Measurements from ENCODE around the gene FRYL. TPM values are rescaled to one million over a fixed set of nuclear protein-coding genes. Genes with fewer than 3 reads are reported as not detected.
"Not testable (repeated sequence)": the region's sequence is repeated elsewhere in the genome, so short reads cannot be mapped to it uniquely, and the experiment has no call there.

Gene FRYL
- total and polyA plus RNA-seq, 2 donors, result 33.2 to 44.2 TPM

DNA sequence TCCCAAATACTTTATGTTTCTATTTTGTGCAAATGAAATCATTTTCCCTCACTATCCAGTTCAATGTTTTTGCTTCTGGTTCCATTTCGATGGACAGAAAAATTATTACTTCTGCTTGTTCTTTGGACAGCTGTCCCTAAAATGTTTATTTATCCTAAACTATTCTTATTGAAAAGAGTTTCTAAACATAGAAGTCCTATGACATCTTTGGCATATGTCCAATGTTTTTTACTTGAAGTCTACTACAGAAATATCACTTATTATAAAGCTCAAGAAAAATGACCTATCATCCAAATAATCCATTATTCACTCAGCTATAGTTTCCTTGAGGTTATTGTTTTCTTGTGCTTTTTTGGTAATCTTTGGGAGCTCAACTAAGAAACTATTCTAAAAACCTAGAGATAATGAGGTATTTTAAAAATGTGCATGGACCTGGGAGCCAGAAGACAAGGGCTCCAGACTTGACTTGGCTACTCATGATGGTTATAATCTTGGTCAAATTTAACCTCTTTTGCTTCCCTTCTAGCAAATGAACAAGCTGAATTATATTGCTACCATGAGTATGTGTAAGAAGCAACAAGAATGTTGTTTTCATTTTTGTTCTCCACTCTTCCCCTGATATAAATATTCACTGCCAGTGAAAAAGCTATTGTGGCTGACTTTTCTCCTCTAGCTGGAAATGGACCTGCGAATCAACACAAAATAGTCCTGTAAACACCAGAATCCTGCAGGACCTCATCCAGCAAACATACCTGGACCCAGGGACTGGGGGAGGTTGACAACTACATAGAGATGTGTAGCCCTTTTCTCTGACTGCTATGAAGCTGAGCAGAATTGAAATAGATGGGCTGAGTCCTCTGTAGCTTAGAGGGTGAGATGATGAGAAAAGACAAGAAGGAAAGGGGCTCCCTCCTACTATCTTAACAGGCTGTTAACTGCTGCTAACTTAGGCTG, 137.4 kb downstream of the FRYL start:
- Histone ChIP-seq H3K9me3 (ENCODE audit: control insufficient read depth in 2 of 2, insufficient read depth in 1 of 2, low read length in 1 of 2) (no peaks in the 10 kb centered on the region), H3K27ac (ENCODE audit: low read depth in 1 of 2, low read length in 1 of 2) (no peak overlapping the region), H3K27me3 (ENCODE audit: control insufficient read depth in 2 of 2, insufficient read depth in 1 of 2, low read length in 1 of 2) (no peaks in the 10 kb centered on the region), H3K36me3 (ENCODE audit: control insufficient read depth in 2 of 2, insufficient read depth in 2 of 2, low read length in 1 of 2) (no peaks in the 10 kb centered on the region), H3K4me3 (ENCODE audit: low read length in 2 of 2) (no peak overlapping the region), H3K4me1 (ENCODE audit: control insufficient read depth in 2 of 2, insufficient read depth in 2 of 2, low read length in 2 of 2) (no peaks in the 10 kb centered on the region)
- 97% methylated on average over 2 of the region's 2 CpGs for WGBS
- no peak for DNase-seq (ENCODE audit: low read depth in 6 of 9, low spot score in 9 of 9)

DNA sequence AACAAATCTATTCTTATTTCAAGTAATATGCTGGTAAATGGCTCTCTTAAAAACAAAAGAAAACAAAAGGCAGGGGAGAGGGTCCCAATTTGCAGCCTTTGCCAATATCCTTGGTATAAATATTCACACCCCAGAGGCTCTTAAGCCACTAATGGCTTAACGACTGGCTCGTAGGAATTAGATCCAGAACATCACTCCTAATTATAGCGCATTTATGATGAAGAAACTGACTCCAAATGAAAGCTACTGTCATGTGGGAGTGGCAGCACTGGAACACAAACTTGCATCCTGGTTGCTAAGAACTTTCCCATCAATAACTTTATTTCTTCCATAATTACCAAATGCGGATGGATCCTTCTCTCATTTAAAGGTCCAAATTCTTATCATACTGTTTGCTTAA, 138.7 kb downstream of the FRYL start:
- H3K36me3 ChIP-seq (ENCODE audit: control insufficient read depth in 2 of 2, insufficient read depth in 2 of 2, low read length in 1 of 2), result no peaks in the 10 kb centered on the region
- no peaks in the 10 kb centered on the region for H3K27me3 ChIP-seq (ENCODE audit: control insufficient read depth in 2 of 2, insufficient read depth in 1 of 2, low read length in 1 of 2)
- no peaks in the 10 kb centered on the region for H3K4me1 ChIP-seq (ENCODE audit: control insufficient read depth in 2 of 2, insufficient read depth in 2 of 2, low read length in 2 of 2)
- H3K27ac ChIP-seq (ENCODE audit: low read depth in 1 of 2, low read length in 1 of 2), result no peak overlapping the region
- H3K9me3 ChIP-seq (ENCODE audit: control insufficient read depth in 2 of 2, insufficient read depth in 1 of 2, low read length in 1 of 2), result no peaks in the 10 kb centered on the region
- no peak for DNase-seq (ENCODE audit: low read depth in 6 of 9, low spot score in 9 of 9)
- no peak overlapping the region for H3K4me3 ChIP-seq (ENCODE audit: low read length in 2 of 2)
- WGBS, result 96% methylated on average over 4 of the region's 4 CpGs

- no peaks in the 10 kb centered on the region for H3K4me1 ChIP-seq (ENCODE audit: control insufficient read depth in 2 of 2, insufficient read depth in 2 of 2, low read length in 2 of 2)
Measured at GRCh38 chr4:48640699-48641098, 139.4 kb downstream of the FRYL start.

GRCh38 chr4:48640225-48640624, 139.9 kb downstream of the FRYL start:
- Histone ChIP-seq H3K4me3 (ENCODE audit: low read length in 2 of 2) (no peak overlapping the region), H3K27ac (ENCODE audit: low read depth in 1 of 2, low read length in 1 of 2) (no peak overlapping the region), H3K4me1 (ENCODE audit: control insufficient read depth in 2 of 2, insufficient read depth in 2 of 2, low read length in 2 of 2) (no peaks in the 10 kb centered on the region), H3K27me3 (ENCODE audit: control insufficient read depth in 2 of 2, insufficient read depth in 1 of 2, low read length in 1 of 2) (no peaks in the 10 kb centered on the region), H3K36me3 (ENCODE audit: control insufficient read depth in 2 of 2, insufficient read depth in 2 of 2, low read length in 1 of 2) (no peaks in the 10 kb centered on the region), H3K9me3 (ENCODE audit: control insufficient read depth in 2 of 2, insufficient read depth in 1 of 2, low read length in 1 of 2) (no peaks in the 10 kb centered on the region)
- no peak for DNase-seq (ENCODE audit: low read depth in 6 of 9, low spot score in 9 of 9)

More at GRCh38 chr4:48640699-48641098, 139.4 kb downstream of the FRYL start:
- H3K4me3 ChIP-seq (ENCODE audit: low read length in 2 of 2), result no peak overlapping the region
- no peaks in the 10 kb centered on the region for H3K36me3 ChIP-seq (ENCODE audit: control insufficient read depth in 2 of 2, insufficient read depth in 2 of 2, low read length in 1 of 2)
- H3K27ac ChIP-seq (ENCODE audit: low read depth in 1 of 2, low read length in 1 of 2), result no peak overlapping the region
- DNase-seq (ENCODE audit: low read depth in 6 of 9, low spot score in 9 of 9), result no peak
- H3K27me3 ChIP-seq (ENCODE audit: control insufficient read depth in 2 of 2, insufficient read depth in 1 of 2, low read length in 1 of 2), result no peaks in the 10 kb centered on the region
- 96% methylated on average over 2 of the region's 2 CpGs for WGBS
- H3K9me3 ChIP-seq (ENCODE audit: control insufficient read depth in 2 of 2, insufficient read depth in 1 of 2, low read length in 1 of 2), result no peaks in the 10 kb centered on the region

GRCh38 chr4:48639807-48640206, 140.3 kb downstream of the FRYL start:
- Histone ChIP-seq H3K9me3 (ENCODE audit: control insufficient read depth in 2 of 2, insufficient read depth in 1 of 2, low read length in 1 of 2) (no peaks in the 10 kb centered on the region), H3K36me3 (ENCODE audit: control insufficient read depth in 2 of 2, insufficient read depth in 2 of 2, low read length in 1 of 2) (no peaks in the 10 kb centered on the region), H3K4me1 (ENCODE audit: control insufficient read depth in 2 of 2, insufficient read depth in 2 of 2, low read length in 2 of 2) (no peaks in the 10 kb centered on the region), H3K27me3 (ENCODE audit: control insufficient read depth in 2 of 2, insufficient read depth in 1 of 2, low read length in 1 of 2) (no peaks in the 10 kb centered on the region), H3K4me3 (ENCODE audit: low read length in 2 of 2) (no peak overlapping the region), H3K27ac (ENCODE audit: low read depth in 1 of 2, low read length in 1 of 2) (no peak overlapping the region)
- 95% methylated on average over 3 of the region's 3 CpGs for WGBS
- no peak for DNase-seq (ENCODE audit: low read depth in 6 of 9, low spot score in 9 of 9)

DNA sequence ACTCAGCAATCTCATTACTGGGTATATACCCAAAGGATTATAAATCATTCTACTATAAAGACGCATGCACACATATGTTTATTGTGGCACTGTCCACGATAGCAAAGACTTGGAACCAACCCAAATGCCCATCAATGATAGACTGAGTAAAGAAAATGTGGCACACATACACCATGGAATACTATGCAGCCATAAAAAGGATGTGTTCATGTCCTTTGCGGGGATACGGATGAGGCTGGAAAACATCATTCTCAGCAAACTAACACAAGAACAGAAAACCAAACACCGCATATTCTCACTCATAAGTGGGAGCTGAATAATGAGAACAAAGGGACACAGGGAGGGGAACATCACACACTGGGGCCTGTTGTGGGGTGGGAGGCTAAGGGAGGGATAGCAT, 141.5 kb downstream of the FRYL start:
- not testable (repeated sequence) for H3K4me3 ChIP-seq (ENCODE audit: low read length in 2 of 2); H3K27ac ChIP-seq (ENCODE audit: low read depth in 1 of 2, low read length in 1 of 2); H3K27me3 ChIP-seq (ENCODE audit: control insufficient read depth in 2 of 2, insufficient read depth in 1 of 2, low read length in 1 of 2); H3K9me3 ChIP-seq (ENCODE audit: control insufficient read depth in 2 of 2, insufficient read depth in 1 of 2, low read length in 1 of 2); DNase-seq (ENCODE audit: low read depth in 6 of 9, low spot score in 9 of 9); H3K36me3 ChIP-seq (ENCODE audit: control insufficient read depth in 2 of 2, insufficient read depth in 2 of 2, low read length in 1 of 2); H3K4me1 ChIP-seq (ENCODE audit: control insufficient read depth in 2 of 2, insufficient read depth in 2 of 2, low read length in 2 of 2)
- WGBS, result 96% methylated on average over 5 of the region's 5 CpGs

GRCh38 chr4:48636911-48637310, 143.2 kb downstream of the FRYL start:
- 95% methylated on average over 1 of the region's 1 CpG for WGBS
- Histone ChIP-seq H3K27ac (ENCODE audit: low read depth in 1 of 2, low read length in 1 of 2) (no peak overlapping the region), H3K4me3 (ENCODE audit: low read length in 2 of 2) (no peak overlapping the region), H3K27me3 (ENCODE audit: control insufficient read depth in 2 of 2, insufficient read depth in 1 of 2, low read length in 1 of 2) (no peaks in the 10 kb centered on the region), H3K9me3 (ENCODE audit: control insufficient read depth in 2 of 2, insufficient read depth in 1 of 2, low read length in 1 of 2) (no peaks in the 10 kb centered on the region), H3K36me3 (ENCODE audit: control insufficient read depth in 2 of 2, insufficient read depth in 2 of 2, low read length in 1 of 2) (no peaks in the 10 kb centered on the region), H3K4me1 (ENCODE audit: control insufficient read depth in 2 of 2, insufficient read depth in 2 of 2, low read length in 2 of 2) (no peaks in the 10 kb centered on the region)
- no peak for DNase-seq (ENCODE audit: low read depth in 6 of 9, low spot score in 9 of 9)

GRCh38 chr4:48635980-48636379, 144.1 kb downstream of the FRYL start:
- H3K27me3 ChIP-seq (ENCODE audit: control insufficient read depth in 2 of 2, insufficient read depth in 1 of 2, low read length in 1 of 2), result no peaks in the 10 kb centered on the region
- no peak overlapping the region for H3K27ac ChIP-seq (ENCODE audit: low read depth in 1 of 2, low read length in 1 of 2)
- no peaks in the 10 kb centered on the region for H3K4me1 ChIP-seq (ENCODE audit: control insufficient read depth in 2 of 2, insufficient read depth in 2 of 2, low read length in 2 of 2)
- no peaks in the 10 kb centered on the region for H3K9me3 ChIP-seq (ENCODE audit: control insufficient read depth in 2 of 2, insufficient read depth in 1 of 2, low read length in 1 of 2)
- no peak for DNase-seq (ENCODE audit: low read depth in 6 of 9, low spot score in 9 of 9)
- WGBS, result 46% methylated on average over 2 of the region's 2 CpGs
- H3K36me3 ChIP-seq (ENCODE audit: control insufficient read depth in 2 of 2, insufficient read depth in 2 of 2, low read length in 1 of 2), result no peaks in the 10 kb centered on the region
- no peak overlapping the region for H3K4me3 ChIP-seq (ENCODE audit: low read length in 2 of 2)

DNA sequence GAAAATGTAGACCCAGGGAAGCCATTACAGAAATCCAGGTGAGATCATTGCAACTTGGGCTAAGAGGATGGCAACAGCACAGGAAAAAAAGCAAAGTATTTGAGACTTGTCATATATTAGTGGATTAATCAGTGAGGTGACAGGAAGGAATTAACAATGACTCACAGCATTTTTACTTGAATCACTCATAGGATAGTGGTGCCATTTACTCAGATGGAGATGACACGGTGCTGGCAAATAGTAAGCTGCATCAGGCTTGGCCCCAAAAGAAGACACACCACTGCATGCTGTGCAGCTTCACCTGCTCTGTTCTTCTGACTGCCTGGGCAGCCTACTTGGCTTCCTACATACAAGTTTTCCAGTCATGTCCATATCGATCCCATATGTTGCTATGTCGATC, 144.8 kb downstream of the FRYL start:
- H3K36me3 ChIP-seq (ENCODE audit: control insufficient read depth in 2 of 2, insufficient read depth in 2 of 2, low read length in 1 of 2), result no peaks in the 10 kb centered on the region
- no peak overlapping the region for H3K27ac ChIP-seq (ENCODE audit: low read depth in 1 of 2, low read length in 1 of 2)
- H3K4me1 ChIP-seq (ENCODE audit: control insufficient read depth in 2 of 2, insufficient read depth in 2 of 2, low read length in 2 of 2), result no peaks in the 10 kb centered on the region
- no peak for DNase-seq (ENCODE audit: low read depth in 6 of 9, low spot score in 9 of 9)
- no peaks in the 10 kb centered on the region for H3K9me3 ChIP-seq (ENCODE audit: control insufficient read depth in 2 of 2, insufficient read depth in 1 of 2, low read length in 1 of 2)
- H3K27me3 ChIP-seq (ENCODE audit: control insufficient read depth in 2 of 2, insufficient read depth in 1 of 2, low read length in 1 of 2), result no peaks in the 10 kb centered on the region
- WGBS, result 95% methylated on average over 3 of the region's 3 CpGs
- H3K4me3 ChIP-seq (ENCODE audit: low read length in 2 of 2), result no peak overlapping the region

Data from thymus (tissue), 11 donors.